G401 (cell line): ENCODE measurements around the gene PGS1. TPM values are rescaled to one million over a fixed set of nuclear protein-coding genes. Genes with fewer than 3 reads are reported as not detected.

Experiments used
- DNase-seq: peaks from one replicate; pipeline ENCODE4 v3.0.0-alpha.2; 2015; ENCODE audit warnings: low spot score
- in situ Hi-C: cut with HindIII; loops from 2 replicates; pipeline ENCODE4 v1.10.0; 2016; ENCODE audit warnings: low sequenced_read_pairs, mixed read lengths
- total RNA-seq: library from RNA; depleted of rRNA; stranded (reverse); fragments of >200 nt; shearing (Covaris generic); gene quantifications from 2 replicates; pipeline ENCODE4 v1.2.3, GENCODE V29; 2014

The PGS1 gene
- total RNA-seq, 1 experiment from 2014 or later = 43.0 TPM

DNA sequence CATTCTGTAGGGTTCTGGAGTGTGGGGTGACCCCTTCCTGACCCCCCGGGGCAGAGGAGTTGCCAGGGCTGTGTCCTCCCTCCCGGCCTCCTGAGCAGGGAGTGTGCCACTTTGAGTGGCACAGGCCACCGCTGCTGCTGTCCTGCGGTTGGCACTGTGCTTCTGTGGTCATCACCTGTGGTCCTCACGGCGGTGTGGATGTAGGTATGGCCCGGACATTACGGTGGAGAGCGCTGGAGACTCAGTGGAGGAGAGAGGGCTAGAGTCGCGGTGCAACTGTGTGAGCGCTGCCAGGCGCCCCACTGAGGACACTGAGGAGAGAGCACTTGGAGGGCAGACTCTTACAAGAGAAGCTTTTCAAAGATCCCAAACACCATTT is 39.1 kb downstream of the PGS1 start:
- no peak for DNase-seq
- in situ Hi-C loops = no loop called here

DNA sequence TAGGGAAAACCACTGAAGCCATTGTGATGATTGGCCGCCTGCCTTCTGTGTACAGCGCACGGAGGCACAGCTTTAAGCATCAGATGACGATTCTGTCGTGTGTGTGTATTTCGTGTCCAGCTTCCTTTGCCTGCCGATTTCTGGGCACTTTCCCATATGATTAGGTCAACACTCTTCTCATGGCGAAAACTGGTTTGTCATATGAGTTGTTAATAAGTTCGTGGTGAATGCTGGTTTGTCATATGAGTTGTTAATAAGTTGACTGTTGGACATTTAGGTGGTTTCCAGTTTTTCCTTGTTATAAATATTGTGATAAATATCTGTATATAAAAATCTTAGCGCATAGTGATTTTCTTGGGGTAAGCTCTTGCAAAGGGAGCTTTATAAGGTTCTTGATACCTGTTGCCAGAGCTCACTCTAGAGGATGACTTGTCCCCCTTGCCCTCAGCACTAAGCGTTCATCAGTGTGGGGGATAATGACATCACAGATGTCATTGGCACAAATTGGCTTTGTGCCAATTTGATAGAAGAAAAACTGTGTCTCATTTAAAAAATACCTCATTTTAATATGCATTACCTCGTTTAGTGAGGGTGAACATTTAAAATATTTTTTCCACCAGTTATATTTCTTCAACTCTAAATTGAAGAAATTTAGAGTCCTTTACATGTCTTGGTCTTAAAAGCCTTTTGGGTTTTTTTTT is 40.0 kb downstream of the PGS1 start:
- DNase-seq = no peak
- in situ Hi-C loops = no loop called here

DNA sequence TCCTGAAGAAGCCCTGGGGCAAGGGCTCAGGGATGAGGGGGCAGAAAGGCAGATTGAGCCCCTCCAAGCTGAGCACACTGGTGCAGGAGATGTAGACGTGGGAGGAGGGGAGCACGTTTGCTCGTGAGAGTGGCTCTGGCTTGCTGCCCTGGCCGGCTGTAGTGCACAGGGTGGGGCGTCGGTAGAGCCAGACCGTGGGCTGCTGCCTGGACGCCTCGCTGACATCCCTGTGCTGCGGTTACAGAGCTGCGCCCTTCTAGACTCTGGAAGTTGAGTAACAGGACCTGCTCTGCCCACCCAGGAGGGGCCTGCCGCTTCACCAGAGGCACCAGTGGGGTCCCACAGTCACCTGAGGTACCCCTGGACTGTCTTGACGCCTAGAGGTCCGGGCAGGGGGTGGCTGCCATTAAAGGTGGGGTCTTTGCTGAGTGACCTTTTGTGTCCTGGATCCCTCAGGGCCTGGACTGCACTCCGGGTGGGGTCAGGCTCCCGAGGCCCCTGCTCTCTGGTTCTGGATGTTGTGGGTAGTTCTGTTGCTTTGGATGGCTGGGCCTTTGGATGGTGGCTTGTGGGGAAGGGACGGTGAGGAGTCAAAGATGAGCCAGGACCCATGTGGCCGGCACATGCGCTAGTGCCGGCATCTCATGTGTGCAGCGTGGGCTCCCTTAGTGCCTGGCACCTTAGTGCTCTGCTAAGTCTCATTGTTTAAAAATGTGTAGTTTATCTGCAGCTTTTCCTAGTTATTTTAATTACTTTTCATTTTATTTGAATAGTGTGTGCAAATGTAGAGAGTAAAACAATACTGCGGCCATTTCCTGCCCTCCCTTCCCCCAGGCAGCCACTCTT is 41.7 kb downstream of the PGS1 start:
- in situ Hi-C loops = no loop called here
- DNase-seq = no peak

GRCh38 chr17:78421084-78421533 is 42.7 kb downstream of the PGS1 start:
- in situ Hi-C loops = no loop called here
- no peak for DNase-seq

- in situ Hi-C loops = no loop called here
- peak; percentile 67 for DNase-seq
Observed at GRCh38 chr17:78421534-78422266, 43.3 kb downstream of the PGS1 start.

GRCh38 chr17:78422267-78422605 is 43.8 kb downstream of the PGS1 start:
- DNase-seq = no peak
- in situ Hi-C loops = no loop called here

GRCh38 chr17:78422872-78423588 is 44.6 kb downstream of the PGS1 start:
- in situ Hi-C loops = no loop called here
- DNase-seq = no peak

DNA sequence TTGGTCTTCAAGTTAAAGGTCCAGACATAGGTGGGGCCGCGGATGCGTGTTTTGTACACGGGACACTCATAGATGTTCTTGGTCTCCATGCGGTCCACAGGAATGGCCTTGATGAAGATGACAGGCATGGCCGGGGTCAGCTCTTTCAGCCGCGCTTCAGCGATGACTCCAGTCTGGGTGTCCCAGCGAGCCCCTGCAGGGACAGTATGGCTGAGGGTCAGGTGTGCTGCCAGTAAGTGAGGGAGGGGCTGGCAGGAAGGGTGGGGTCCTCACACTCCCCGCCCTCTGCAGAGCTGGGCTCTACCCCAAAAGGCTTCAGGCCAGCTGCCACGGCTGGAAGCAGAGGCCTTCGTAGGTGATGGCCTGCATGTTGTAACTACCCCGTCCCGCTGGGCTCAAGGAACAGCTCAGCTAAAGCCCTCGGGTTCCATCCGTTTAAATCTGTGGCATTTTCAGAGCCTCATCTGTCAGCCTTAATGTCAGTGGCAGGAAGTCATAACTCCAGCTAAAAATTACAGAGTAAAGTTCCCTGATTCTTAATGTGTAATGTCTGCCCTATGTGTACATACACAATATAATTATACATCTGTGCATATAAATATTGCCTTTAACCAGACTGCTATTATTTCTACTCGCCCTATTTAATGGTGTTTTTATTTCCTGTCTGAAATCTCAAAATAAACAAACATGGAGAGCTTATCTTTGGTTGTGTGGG is 45.7 kb downstream of the PGS1 start:
- in situ Hi-C loops = no loop called here
- DNase-seq = no peak

GRCh38 chr17:78425429-78425828 is 47.0 kb downstream of the PGS1 start:
- no peak for DNase-seq
- in situ Hi-C loops = loop anchor here (25.0 kb wide), 1 partner anchor 163 kb away; no protein-coding TSS in a partner anchor

GRCh38 chr17:78426293-78426879 is 47.9 kb downstream of the PGS1 start:
- no peak for DNase-seq
- in situ Hi-C loops = loop anchor here (25.0 kb wide), 1 partner anchor 164 kb away; no protein-coding TSS in a partner anchor

GRCh38 chr17:78427140-78427539 is 48.7 kb downstream of the PGS1 start:
- in situ Hi-C loops = loop anchor here (25.0 kb wide), 1 partner anchor 165 kb away; no protein-coding TSS in a partner anchor
- no peak for DNase-seq

DNA sequence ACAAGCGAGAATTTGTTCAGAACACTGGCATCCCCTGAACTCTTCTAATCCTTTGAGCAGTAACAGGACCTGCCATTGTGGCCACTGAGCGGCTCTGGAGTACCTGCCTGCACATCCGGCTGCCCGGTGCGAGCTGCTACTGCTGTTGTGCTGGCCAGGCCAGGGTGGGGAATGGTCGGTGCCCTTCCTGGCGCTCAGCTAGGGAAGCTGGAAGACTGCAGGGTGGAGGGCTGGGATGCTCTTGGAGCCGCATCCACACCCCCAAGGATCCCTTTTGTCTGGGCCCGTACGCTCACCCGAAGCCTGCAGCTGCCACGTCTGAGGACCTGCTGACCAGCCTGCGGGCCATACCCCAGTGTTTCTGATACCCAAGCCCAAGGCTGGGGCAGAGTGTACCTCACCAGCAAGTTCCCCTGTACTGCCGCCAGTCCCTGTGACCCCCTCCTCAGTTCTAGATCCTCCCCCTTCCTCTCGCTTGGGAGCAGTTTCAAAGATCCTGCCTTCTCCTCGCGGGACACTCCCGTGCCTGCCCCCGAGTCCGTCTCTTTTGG is 49.7 kb downstream of the PGS1 start:
- no peak for DNase-seq
- in situ Hi-C loops = loop anchor here (25.0 kb wide), 1 partner anchor 166 kb away; no protein-coding TSS in a partner anchor

DNA sequence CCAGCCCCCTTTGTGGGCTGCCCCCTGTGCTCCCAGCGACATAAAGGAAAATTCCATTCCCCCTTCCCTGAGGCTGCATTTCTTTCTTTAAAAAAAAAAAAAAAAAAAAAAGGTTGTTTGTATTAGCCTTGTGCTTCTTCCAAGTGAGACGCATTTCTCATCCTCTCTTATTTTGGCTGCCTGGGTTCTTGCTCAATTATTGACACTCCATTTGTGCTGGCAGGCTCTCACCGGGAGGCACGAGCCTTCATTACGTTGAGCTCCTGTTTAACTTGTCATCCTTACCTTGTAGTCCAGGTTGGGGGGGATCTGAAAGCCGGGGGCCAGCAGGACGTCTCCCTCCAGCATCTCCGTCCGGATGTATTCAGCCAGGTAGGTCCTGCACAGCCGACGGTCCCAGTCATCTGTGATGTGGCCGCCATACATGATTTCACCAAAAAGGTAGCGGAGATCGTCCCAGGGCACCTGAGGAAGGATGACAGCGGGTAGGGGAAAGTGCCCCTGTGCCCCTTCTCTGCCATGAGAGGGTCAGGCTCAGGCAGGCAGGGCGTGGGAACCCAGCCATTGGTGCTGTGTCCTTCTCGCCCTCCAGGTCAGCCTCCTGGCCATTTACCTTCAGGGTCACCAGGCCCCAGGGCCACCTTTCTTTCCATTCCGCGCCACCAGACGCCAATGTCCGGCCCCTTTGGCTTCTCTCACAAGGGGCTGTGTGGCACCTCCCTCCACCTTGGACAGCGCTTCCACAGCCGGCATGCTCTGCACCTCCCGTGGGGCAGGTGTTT is 50.6 kb downstream of the PGS1 start:
- DNase-seq = no peak
- in situ Hi-C loops = loop anchor here (25.0 kb wide), 1 partner anchor 167 kb away; no protein-coding TSS in a partner anchor

GRCh38 chr17:78429618-78429995 is 51.2 kb downstream of the PGS1 start:
- in situ Hi-C loops = loop anchor here (25.0 kb wide), 1 partner anchor 167 kb away; no protein-coding TSS in a partner anchor
- DNase-seq = no peak

DNA sequence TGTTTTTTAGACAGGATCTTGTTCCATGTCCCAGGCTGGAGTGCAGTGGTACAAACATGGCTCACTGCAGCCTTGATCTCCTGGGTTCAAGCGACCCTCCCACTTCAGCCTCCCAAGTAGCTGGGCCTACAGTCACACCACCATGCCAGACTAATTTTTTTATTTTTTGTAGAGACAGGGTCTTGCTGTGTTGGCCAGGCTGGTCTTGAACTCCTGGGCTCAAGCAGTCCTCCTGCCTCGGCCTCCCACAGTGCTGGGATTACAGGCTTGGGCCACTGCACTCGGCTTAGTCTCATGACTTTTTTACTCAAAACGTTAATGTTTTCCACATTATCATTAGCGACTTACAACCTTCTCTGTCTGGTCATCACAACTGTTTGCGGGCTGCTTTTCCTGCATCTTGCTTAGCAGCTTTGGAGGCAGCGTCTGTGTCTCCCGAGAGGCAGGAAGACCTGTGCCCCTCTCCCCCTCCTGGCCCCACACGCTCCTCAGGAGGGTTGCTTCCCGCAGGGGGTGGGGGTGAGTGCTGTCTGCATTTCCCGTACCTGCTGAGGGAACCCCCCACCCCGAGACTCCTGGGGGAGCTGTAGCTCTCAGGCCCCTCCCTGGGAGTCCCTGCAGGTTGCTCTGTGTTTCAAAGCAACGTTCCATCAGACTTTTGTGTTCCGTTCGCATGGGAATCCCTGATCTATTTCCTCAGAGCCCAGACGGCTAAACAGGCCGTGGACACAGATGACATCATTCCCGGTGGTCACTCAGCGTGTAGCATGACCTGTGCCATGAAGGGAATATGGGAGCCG is 52.6 kb downstream of the PGS1 start:
- in situ Hi-C loops = loop anchor here (25.0 kb wide), 1 partner anchor 169 kb away; no protein-coding TSS in a partner anchor
- no peak for DNase-seq

GRCh38 chr17:78431692-78431958 is 53.2 kb downstream of the PGS1 start:
- in situ Hi-C loops = loop anchor here (25.0 kb wide), 1 partner anchor 169 kb away; no protein-coding TSS in a partner anchor

More at GRCh38 chr17:78431692-78431958, 53.2 kb downstream of the PGS1 start:
- DNase-seq = no peak
